WTC11 (cell line): ENCODE results near the gene TNFSF11.

Source experiments
- CREM ChIP-seq: sonication (generic); formaldehyde crosslinking; IDR thresholded peaks from 2 replicates; pipeline ENCODE4 v1.8.1; 2022; ENCODE audit warnings: mild to moderate bottlenecking, missing genetic modification reagents, moderate library complexity
- CTCF ChIP-seq: fragments of 200-600 bp; IDR thresholded peaks from 2 replicates; pipeline ENCODE4 v1.8.0; 2022; ENCODE audit warnings: antibody characterized with exemption
- FOXP1 ChIP-seq: sonication (generic); formaldehyde crosslinking; IDR thresholded peaks from 2 replicates; pipeline ENCODE4 v1.8.0; 2022; ENCODE audit warnings: missing genetic modification reagents, mild to moderate bottlenecking, moderate library complexity, borderline replicate concordance
- NR3C1 ChIP-seq: sonication (generic); formaldehyde crosslinking; conservative IDR thresholded peaks from 2 replicates; pipeline ENCODE4 v1.8.1; 2023; ENCODE audit warnings: low read depth, mild to moderate bottlenecking, missing genetic modification reagents
- SMAD3 ChIP-seq: sonication (generic); formaldehyde crosslinking; IDR thresholded peaks from 2 replicates; pipeline ENCODE4 v1.8.0; 2022; ENCODE audit warnings: missing genetic modification reagents, mild to moderate bottlenecking, borderline replicate concordance
- TCF7 ChIP-seq: sonication (generic); formaldehyde crosslinking; IDR thresholded peaks from 2 replicates; pipeline ENCODE4 v1.8.0; 2022; ENCODE audit warnings: mild to moderate bottlenecking, low read depth, missing genetic modification reagents, moderate library complexity
- TEAD4 ChIP-seq: sonication (generic); formaldehyde crosslinking; IDR thresholded peaks from 2 replicates; pipeline ENCODE4 v1.8.0; 2022; ENCODE audit warnings: mild to moderate bottlenecking, missing genetic modification reagents
- ZBTB21 ChIP-seq: sonication (generic); formaldehyde crosslinking; IDR thresholded peaks from 2 replicates; pipeline ENCODE4 v1.8.1; 2023; ENCODE audit warnings: mild to moderate bottlenecking, missing genetic modification reagents, borderline replicate concordance
- ZNF317 ChIP-seq: sonication (generic); formaldehyde crosslinking; IDR thresholded peaks from 2 replicates; pipeline ENCODE4 v1.8.1; 2023; ENCODE audit warnings: low read depth, mild to moderate bottlenecking, moderate library complexity, missing genetic modification reagents, borderline replicate concordance
- TF ChIP-seq, protein P1 (sequence below): sonication (generic); formaldehyde crosslinking; IDR thresholded peaks from 2 replicates; pipeline ENCODE4 v1.8.0; 2023; ENCODE audit warnings: missing genetic modification reagents

DNA sequence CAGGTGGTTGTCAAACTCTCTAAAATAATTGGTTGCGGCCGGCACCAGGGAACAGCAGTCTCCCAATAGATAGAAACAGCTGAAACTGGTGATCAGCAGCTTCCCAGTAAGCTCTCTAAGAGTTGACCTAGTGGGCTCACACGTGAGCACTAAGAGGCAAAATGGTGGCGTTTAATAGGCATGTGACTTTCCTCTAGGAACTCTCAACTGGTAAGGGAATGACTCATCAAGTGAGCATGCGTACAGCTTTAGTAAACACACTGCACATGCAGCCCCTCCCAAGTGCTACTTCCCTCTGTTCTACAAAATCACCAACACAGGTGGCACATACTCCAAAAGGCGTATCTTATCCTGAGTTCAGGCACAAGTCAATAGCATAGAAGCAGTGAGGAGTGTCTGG, 41.7 kb downstream of the TNFSF11 start:
- TF ChIP-seq CTCF: no peak
- TF ChIP-seq TEAD4: no peak
- TF ChIP-seq SMAD3: no peak
- no peak for TF ChIP-seq ZNF317 (CRISPR knock-in tag)
- TF ChIP-seq CREM (CRISPR knock-in tag): no peak
- no peak for TF ChIP-seq FOXP1
- no peak for TF ChIP-seq TCF7 (CRISPR knock-in tag)
- TF ChIP-seq, protein P1, sequence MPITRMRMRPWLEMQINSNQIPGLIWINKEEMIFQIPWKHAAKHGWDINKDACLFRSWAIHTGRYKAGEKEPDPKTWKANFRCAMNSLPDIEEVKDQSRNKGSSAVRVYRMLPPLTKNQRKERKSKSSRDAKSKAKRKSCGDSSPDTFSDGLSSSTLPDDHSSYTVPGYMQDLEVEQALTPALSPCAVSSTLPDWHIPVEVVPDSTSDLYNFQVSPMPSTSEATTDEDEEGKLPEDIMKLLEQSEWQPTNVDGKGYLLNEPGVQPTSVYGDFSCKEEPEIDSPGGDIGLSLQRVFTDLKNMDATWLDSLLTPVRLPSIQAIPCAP (CRISPR knock-in tag): no peak
- TF ChIP-seq ZBTB21: no peak
- no peak for TF ChIP-seq NR3C1 (CRISPR knock-in tag)
